Measurements from ENCODE around the gene BASP1. TPM values are rescaled to one million over a fixed set of nuclear protein-coding genes. Genes with fewer than 3 reads are reported as not detected.

The BASP1 gene
- total and polyA plus RNA-seq, 2 donors (not counting 1 experiment from before 2014, with no cell fraction given) = 53.0 to 66.4 TPM

DNA sequence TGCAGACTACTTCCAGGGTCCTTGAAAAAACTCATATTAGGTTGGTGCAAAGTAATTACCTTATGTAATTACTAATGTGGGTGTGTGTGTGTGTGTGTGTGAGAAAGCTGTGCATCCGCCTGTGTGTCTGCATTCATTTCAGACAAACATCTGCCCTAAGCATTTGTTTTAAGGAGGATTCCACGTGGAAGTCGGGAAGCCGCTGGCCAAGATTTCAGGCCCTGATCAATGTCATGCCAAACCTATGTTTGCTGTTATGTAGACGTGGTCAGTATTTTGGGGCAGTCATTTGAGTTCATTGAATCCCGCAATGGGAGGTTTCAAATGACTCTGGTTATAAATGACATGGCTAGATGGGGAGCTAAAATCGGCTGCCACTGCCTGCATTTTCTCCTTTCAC is 33.6 kb upstream of the BASP1 start:
- Histone ChIP-seq H3K9me3 (ENCODE audit: control extremely low read depth in 1 of 3, control insufficient read depth in 2 of 3, insufficient read depth in 1 of 3, low read length in 2 of 3) (no peaks in the 10 kb centered on the region), H4K20me1 (ENCODE audit: control insufficient read depth, insufficient read depth, low read length, poor library complexity, severe bottlenecking) (no peaks in the 10 kb centered on the region), H3K27ac (ENCODE audit: low read length in 2 of 2) (no peak overlapping the region), H3K4me1 (ENCODE audit: control insufficient read depth in 2 of 2, insufficient read depth in 2 of 2, low read length in 2 of 2) (no peaks in the 10 kb centered on the region), H3K9ac (ENCODE audit: low read length) (no peak overlapping the region), H3K4me3 (ENCODE audit: control extremely low read depth in 1 of 5, extremely low read depth in 1 of 5, insufficient read depth in 1 of 5, low read depth in 2 of 5, low read length in 4 of 5) (no peak overlapping the region), H3K36me3 (replicated peaks in 1 of 2; ENCODE audit: control extremely low read depth in 1 of 2, control insufficient read depth in 1 of 2, extremely low read depth in 1 of 2, insufficient read depth in 2 of 2, low read length in 1 of 2) (no peaks in the 10 kb centered on the region), H3K27me3 (replicated peaks in 1 of 4; ENCODE audit: control extremely low read depth in 1 of 4, control insufficient read depth in 3 of 4, insufficient read depth in 4 of 4, low read length in 3 of 4) (no peaks in the 10 kb centered on the region), H3K4me2 (replicated peaks; ENCODE audit: low read depth, low read length, poor library complexity, severe bottlenecking) (no peak overlapping the region), H3K79me2 (ENCODE audit: control insufficient read depth, insufficient read depth, low read length) (no peaks in the 10 kb centered on the region), H2AFZ (ENCODE audit: insufficient read depth, low read depth, low read length, poor library complexity, severe bottlenecking) (no peak overlapping the region)
- Mint-ChIP-seq H3K27ac (no peak overlapping the region), H3K4me1 (no peaks in the 10 kb centered on the region), H3K27me3 (peaks cover 2% of the 10 kb centered on the region), H3K4me3 (no peak overlapping the region), H3K9me3 (ENCODE audit: insufficient read depth) (no peaks in the 10 kb centered on the region)
- no peak for ATAC-seq (ENCODE audit: low read depth)
- POLR2A ChIA-PET = no interaction called here
- intact Hi-C loops (cut with micrococcal nuclease) = no loop called here
- no peak for DNase-seq
- CTCF ChIA-PET = no interaction called here
- WGBS (ENCODE audit: insufficient coverage) = 79% methylated on average over 2 of the region's 7 CpGs
- TF ChIP-seq, protein P1, sequence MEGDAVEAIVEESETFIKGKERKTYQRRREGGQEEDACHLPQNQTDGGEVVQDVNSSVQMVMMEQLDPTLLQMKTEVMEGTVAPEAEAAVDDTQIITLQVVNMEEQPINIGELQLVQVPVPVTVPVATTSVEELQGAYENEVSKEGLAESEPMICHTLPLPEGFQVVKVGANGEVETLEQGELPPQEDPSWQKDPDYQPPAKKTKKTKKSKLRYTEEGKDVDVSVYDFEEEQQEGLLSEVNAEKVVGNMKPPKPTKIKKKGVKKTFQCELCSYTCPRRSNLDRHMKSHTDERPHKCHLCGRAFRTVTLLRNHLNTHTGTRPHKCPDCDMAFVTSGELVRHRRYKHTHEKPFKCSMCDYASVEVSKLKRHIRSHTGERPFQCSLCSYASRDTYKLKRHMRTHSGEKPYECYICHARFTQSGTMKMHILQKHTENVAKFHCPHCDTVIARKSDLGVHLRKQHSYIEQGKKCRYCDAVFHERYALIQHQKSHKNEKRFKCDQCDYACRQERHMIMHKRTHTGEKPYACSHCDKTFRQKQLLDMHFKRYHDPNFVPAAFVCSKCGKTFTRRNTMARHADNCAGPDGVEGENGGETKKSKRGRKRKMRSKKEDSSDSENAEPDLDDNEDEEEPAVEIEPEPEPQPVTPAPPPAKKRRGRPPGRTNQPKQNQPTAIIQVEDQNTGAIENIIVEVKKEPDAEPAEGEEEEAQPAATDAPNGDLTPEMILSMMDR (IDR thresholded peaks at IDR 0.05) = no peak
- TF ChIP-seq EZH2 (IDR thresholded peaks at IDR 0.05; ENCODE audit: borderline replicate concordance, insufficient read depth, low read depth, low read length, poor library complexity, severe bottlenecking) = no peak

DNA sequence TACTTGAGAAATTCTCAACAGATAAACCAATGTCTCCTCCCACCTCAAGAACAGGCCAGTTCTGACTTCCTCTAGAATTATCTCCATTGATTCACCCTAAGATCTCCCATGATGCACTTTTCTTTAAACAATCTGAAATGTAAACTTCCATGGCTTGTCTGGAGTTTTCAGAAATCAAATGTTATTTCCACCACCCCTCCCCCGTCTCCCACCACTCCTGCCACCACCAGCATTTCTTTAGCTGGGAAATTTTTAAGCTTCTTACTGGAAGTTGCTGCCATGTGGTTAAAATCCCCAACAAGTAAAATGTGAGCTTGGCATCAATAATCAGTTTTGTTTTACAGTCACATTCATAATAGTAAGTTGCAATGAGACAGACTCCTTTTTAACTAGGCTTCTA is 32.8 kb upstream of the BASP1 start:
- Histone ChIP-seq H3K9me3 (ENCODE audit: control extremely low read depth in 1 of 3, control insufficient read depth in 2 of 3, insufficient read depth in 1 of 3, low read length in 2 of 3) (no peaks in the 10 kb centered on the region), H4K20me1 (ENCODE audit: control insufficient read depth, insufficient read depth, low read length, poor library complexity, severe bottlenecking) (no peaks in the 10 kb centered on the region), H3K9ac (ENCODE audit: low read length) (no peak overlapping the region), H2AFZ (ENCODE audit: insufficient read depth, low read depth, low read length, poor library complexity, severe bottlenecking) (no peak overlapping the region), H3K27me3 (replicated peaks in 1 of 4; ENCODE audit: control extremely low read depth in 1 of 4, control insufficient read depth in 3 of 4, insufficient read depth in 4 of 4, low read length in 3 of 4) (no peaks in the 10 kb centered on the region), H3K4me1 (ENCODE audit: control insufficient read depth in 2 of 2, insufficient read depth in 2 of 2, low read length in 2 of 2) (no peaks in the 10 kb centered on the region), H3K36me3 (replicated peaks in 1 of 2; ENCODE audit: control extremely low read depth in 1 of 2, control insufficient read depth in 1 of 2, extremely low read depth in 1 of 2, insufficient read depth in 2 of 2, low read length in 1 of 2) (no peaks in the 10 kb centered on the region), H3K79me2 (ENCODE audit: control insufficient read depth, insufficient read depth, low read length) (no peaks in the 10 kb centered on the region), H3K4me3 (ENCODE audit: control extremely low read depth in 1 of 5, extremely low read depth in 1 of 5, insufficient read depth in 1 of 5, low read depth in 2 of 5, low read length in 4 of 5) (no peak overlapping the region), H3K4me2 (replicated peaks; ENCODE audit: low read depth, low read length, poor library complexity, severe bottlenecking) (no peak overlapping the region), H3K27ac (ENCODE audit: low read length in 2 of 2) (no peak overlapping the region)
- H3K4me3 Mint-ChIP-seq = no peak overlapping the region
- no CpG with 5 or more reads among the region's 1 CpG for WGBS (ENCODE audit: insufficient coverage)
- no peaks in the 10 kb centered on the region for H3K9me3 Mint-ChIP-seq (ENCODE audit: insufficient read depth)
- no peak for TF ChIP-seq EZH2 (IDR thresholded peaks at IDR 0.05; ENCODE audit: borderline replicate concordance, insufficient read depth, low read depth, low read length, poor library complexity, severe bottlenecking)
- CTCF ChIA-PET = interaction anchor here (1.0 to 1.2 kb wide), 2 partner anchors 11 to 130 kb away, joined by 4 to 5 read pairs; no protein-coding TSS in a partner anchor
- no peak for ATAC-seq (ENCODE audit: low read depth)
- POLR2A ChIA-PET = no interaction called here
- H3K27ac Mint-ChIP-seq = no peak overlapping the region
- H3K27me3 Mint-ChIP-seq = peaks cover 6% of the 10 kb centered on the region
- DNase-seq = no peak
- intact Hi-C loops (cut with micrococcal nuclease) = no loop called here
- H3K4me1 Mint-ChIP-seq = no peaks in the 10 kb centered on the region

All from B cell (primary cell).